MG63 (cell line): Measurements from ENCODE around the gene PDZD2. TPM values are rescaled to one million over a fixed set of nuclear protein-coding genes. Genes with fewer than 3 reads are reported as not detected.

Experiments used
- DNase-seq: peaks from one replicate; pipeline ENCODE4 v3.0.0-alpha.2; 2020
- H3K27me3 ChIP-seq: fragments of 250-450 bp; sonication (Bioruptor Pico); 2 replicates; pipeline ENCODE4 v1.5.1; 2020; ENCODE audit warnings: mild to moderate bottlenecking, moderate library complexity
- H3K36me3 ChIP-seq: fragments of 250-450 bp; sonication (Bioruptor Pico); 2 replicates; pipeline ENCODE4 v1.5.1; 2020; ENCODE audit warnings: mild to moderate bottlenecking, moderate library complexity
- H3K4me3 ChIP-seq: fragments of 250-450 bp; sonication (Bioruptor Pico); 2 replicates; pipeline ENCODE4 v1.5.1; 2020; ENCODE audit warnings: mild to moderate bottlenecking, moderate library complexity
- H3K9me3 ChIP-seq: fragments of 250-450 bp; sonication (Bioruptor Pico); 2 replicates; pipeline ENCODE4 v1.5.1; 2020; ENCODE audit warnings: mild to moderate bottlenecking, moderate library complexity
- total RNA-seq: library from RNA; depleted of rRNA; stranded (reverse); fragments of >200 nt; shearing (Covaris generic); gene quantifications from 2 replicates; pipeline ENCODE4 v1.2.3, GENCODE V29; 2014; ENCODE audit warnings: low replicate concordance

PDZD2 gene
- total RNA-seq, 1 experiment from 2014 or later, result 0.13 TPM

DNA sequence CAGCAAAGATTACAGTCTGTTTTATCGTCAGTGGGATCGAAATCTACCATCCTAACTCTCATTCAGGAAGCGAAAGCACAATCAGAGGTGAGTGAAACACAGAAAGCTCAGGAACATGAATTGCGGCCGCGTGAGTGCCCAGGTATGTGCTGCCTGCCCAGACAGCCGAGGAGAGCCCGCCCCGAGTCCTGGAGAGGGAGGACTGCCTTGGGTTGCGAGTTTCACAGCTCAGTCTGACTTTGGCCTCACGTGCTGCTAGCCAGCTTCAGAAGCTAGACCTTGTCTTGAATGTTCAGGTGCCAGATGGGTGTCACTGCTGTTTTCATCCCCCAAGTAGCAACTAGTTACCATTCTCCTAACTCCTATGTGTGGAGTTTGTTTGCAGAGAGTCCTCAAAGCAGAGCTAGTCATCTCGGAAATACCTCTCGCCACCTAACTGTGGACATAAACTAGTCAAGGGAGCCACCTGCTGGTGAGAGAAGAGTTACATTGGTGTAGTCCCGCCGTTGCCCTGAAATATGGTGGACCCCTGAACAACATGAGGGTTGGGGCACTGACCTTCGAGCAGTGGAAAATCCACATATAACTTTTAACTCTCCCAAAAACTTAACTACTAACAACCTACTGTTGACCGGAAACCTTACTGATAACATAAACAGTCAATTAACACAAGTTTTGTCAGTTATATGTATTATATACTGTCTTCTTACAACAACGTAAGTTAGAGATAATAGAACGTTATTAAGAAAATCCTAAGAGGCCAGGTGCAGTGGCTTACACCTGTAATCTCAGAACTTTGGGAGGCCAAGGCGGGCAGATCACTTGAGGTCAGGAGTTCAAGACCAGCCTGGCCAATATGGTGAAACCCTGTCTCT, 454.2 kb downstream of the PDZD2 start:
- no peaks in the 10 kb centered on the region for H3K27me3 ChIP-seq
- H3K9me3 ChIP-seq, result no peaks in the 10 kb centered on the region
- H3K36me3 ChIP-seq, result no peaks in the 10 kb centered on the region
- peak; percentile 46 for DNase-seq
- H3K4me3 ChIP-seq, result no peak overlapping the region

DNA sequence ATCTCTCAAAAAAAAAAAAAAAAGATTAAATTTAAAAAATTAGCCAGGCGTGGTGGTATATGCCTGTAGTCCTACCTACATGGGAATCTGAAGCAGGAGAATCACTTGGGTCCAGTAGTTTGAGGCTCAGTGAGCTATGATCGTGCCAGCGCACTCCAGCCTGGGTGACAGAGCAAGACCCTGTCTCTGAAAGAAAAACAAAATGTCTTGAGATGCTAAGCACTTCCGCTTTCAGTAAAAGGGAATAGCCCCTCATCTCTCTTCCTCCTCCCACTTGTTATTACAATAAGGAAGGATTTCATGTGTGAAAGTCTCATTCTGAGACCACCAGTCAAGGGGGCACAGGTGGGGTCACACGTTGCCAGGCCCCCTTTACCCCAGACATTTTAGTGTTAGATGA, 455.8 kb downstream of the PDZD2 start:
- Histone ChIP-seq H3K36me3 (peaks cover 4% of the 10 kb centered on the region), H3K27me3 (no peaks in the 10 kb centered on the region), H3K9me3 (no peaks in the 10 kb centered on the region), H3K4me3 (no peak overlapping the region)
- no peak for DNase-seq

DNA sequence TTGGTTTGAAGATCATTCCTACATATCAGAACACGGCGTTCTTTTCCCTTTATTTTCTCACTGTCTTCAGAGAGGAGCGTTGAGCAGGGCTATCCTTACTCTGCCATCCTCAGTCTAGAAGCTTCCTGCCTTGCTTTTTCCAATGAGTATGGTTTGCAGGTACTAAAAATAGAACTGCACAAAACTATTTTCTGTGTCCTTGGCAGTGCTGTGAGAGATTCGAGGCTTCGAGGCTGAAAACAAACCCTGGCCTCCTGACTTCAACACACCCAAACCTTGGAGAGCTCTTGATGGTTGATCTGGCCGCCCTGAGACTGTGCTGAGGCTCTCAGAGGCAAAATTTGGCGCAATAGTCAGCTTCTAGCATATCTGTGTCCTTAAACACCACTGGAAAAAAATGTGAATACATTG, 456.3 kb downstream of the PDZD2 start:
- H3K27me3 ChIP-seq, result no peaks in the 10 kb centered on the region
- peaks cover 8% of the 10 kb centered on the region for H3K36me3 ChIP-seq
- no peak overlapping the region for H3K4me3 ChIP-seq
- DNase-seq, result no peak
- no peaks in the 10 kb centered on the region for H3K9me3 ChIP-seq

DNA sequence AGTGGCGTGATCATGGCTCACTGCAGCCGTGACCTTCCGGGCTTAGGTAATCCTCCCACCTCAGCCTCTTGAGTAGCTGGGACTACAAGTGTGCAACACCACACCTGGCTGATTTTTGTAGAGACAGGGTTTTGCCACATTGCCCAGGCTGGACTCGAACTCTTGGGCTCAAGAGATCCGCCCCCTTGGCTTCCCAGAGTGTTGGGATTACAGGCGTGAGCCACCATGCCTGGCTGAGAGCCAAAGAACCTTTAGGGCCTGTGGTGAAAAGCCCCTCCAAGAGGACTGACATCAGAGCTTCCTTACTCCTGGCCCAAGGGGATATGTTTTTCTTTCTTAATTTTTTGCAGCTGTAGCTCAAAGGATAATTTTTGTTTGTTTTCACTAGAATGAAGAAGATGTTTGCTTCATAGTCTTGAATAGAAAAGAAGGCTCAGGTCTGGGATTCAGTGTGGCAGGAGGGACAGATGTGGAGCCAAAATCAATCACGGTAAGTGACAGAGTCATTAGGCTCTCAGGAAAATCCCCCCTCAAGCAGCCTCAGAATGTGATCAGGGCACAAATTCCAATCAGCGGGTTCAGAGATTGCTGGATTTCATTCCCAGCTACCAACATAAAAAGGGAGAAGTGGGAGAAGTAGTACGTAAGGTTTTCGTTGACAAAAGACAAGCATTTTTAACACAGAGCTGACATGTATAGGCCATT, 458.1 kb downstream of the PDZD2 start:
- no peak overlapping the region for H3K4me3 ChIP-seq
- no peak for DNase-seq

DNA sequence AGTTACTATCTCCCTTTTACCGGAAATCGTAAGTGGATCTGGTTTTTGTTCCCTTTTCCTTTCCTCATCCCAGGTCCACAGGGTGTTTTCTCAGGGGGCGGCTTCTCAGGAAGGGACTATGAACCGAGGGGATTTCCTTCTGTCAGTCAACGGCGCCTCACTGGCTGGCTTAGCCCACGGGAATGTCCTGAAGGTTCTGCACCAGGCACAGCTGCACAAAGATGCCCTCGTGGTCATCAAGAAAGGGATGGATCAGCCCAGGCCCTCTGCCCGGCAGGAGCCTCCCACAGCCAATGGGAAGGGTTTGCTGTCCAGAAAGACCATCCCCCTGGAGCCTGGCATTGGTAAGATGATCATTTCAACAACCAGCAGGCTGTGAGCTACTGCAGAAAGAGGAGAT, 459.4 kb downstream of the PDZD2 start:
- H3K9me3 ChIP-seq, result no peaks in the 10 kb centered on the region
- peaks cover 31% of the 10 kb centered on the region for H3K36me3 ChIP-seq
- H3K4me3 ChIP-seq, result no peak overlapping the region
- DNase-seq, result no peak
- no peaks in the 10 kb centered on the region for H3K27me3 ChIP-seq

More for the DNA sequence above, 458.1 kb downstream of the PDZD2 start:
- Histone ChIP-seq H3K36me3 (peaks cover 23% of the 10 kb centered on the region), H3K9me3 (no peaks in the 10 kb centered on the region), H3K27me3 (no peaks in the 10 kb centered on the region)

DNA sequence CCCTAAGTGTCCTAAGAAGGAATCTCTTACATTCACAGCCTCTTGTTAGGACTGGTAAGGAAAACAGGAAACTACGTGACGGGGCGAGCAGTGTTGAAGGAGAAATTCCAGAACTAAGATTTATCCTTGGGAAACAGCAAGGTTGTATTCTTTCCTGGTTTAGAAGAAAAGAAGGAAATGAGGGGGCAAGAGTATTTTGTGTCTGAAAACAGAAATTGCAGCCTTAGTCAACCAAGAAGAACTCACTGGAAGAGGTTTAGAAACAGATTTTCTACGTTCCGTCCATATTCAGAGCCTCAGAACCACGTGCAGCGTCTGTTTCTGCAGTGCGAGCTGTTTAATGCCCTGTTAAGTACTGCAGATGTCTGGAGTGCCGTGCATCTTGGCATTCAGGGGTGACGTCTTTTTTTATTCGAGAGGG, 460.0 kb downstream of the PDZD2 start:
- H3K27me3 ChIP-seq, result no peaks in the 10 kb centered on the region
- peaks cover 36% of the 10 kb centered on the region for H3K36me3 ChIP-seq
- no peaks in the 10 kb centered on the region for H3K9me3 ChIP-seq
- DNase-seq, result no peak
- no peak overlapping the region for H3K4me3 ChIP-seq

DNA sequence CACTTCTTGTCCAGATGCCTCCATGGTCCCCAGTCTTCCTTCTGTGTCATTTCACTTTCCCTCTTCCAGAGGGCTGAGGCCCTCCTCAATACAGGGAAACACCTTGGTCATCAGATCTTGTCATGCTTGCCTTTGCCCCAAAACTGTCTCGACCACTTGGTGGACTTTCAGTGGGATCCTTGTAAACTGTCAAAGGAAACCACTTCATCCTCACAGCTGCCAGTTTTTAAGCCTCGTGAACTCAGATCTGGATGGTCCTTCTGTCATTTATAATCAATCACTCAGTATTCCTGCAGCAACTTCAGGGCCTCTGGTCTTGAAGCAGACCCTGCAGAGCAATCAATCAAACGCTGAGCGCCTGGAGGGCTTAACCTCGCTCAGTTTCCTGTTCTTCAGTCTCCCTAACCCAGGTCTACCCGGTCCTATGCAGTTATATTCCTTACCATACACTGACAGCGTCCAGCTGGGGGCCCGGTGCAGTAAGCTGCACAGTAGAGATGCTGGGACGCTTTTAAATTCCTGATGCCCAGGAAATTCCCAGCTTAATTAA, 460.6 kb downstream of the PDZD2 start:
- H3K27me3 ChIP-seq, result no peaks in the 10 kb centered on the region
- H3K36me3 ChIP-seq, result peaks cover 41% of the 10 kb centered on the region
- H3K9me3 ChIP-seq, result no peaks in the 10 kb centered on the region

DNA sequence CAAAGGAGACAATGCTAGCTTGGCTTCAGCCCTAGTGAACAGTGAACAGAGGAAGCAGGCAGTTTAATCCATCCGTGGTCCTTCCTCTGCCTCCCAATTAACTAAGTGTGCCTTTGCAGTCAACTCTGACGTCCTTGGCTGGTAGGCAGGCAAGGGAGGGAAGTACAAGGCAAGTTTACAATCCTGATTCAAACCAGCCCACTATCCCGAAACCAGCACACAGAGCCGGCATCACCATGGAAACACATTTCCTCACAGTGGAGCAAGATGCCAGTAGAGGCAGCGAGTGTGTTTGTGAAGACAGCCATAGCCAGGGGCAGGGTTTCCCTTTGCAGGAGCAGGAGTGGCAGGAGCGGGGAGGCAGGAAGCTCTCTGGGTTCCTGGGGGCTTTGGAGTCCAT, 461.3 kb downstream of the PDZD2 start:
- Histone ChIP-seq H3K27me3 (no peaks in the 10 kb centered on the region), H3K9me3 (no peaks in the 10 kb centered on the region), H3K4me3 (no peak overlapping the region), H3K36me3 (peaks cover 45% of the 10 kb centered on the region)
- no peak for DNase-seq

More for the DNA sequence above, 460.6 kb downstream of the PDZD2 start:
- DNase-seq, result no peak
- H3K4me3 ChIP-seq, result no peak overlapping the region

DNA sequence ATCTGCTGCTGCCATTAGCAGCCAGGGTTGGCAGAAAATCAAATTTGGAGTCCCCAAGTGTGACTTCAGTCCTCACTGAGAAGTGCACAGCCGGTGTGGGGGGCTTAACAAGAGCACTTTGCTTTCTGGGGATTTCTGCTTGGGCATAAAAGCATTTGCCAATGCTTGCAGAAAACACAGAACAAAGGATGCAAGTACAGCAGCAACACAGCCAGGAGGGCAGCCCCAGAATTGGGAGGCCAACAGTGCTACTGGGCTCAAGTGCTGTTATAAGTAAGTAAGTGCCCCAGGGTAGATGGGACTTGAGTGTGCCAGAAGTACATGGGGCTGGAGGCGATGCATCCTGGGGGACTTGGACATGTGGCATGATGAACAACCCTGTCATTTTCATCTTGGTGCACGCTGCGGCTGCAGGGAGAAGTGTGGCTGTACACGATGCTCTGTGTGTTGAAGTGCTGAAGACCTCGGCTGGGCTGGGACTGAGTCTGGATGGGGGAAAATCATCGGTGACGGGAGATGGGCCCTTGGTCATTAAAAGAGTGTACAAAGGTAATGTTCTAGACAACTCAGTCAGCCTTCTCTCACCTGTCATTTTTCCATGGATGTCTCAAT, 461.9 kb downstream of the PDZD2 start:
- peaks cover 50% of the 10 kb centered on the region for H3K36me3 ChIP-seq
- H3K4me3 ChIP-seq, result no peak overlapping the region
- DNase-seq, result no peak
- H3K9me3 ChIP-seq, result no peaks in the 10 kb centered on the region
- no peaks in the 10 kb centered on the region for H3K27me3 ChIP-seq

DNA sequence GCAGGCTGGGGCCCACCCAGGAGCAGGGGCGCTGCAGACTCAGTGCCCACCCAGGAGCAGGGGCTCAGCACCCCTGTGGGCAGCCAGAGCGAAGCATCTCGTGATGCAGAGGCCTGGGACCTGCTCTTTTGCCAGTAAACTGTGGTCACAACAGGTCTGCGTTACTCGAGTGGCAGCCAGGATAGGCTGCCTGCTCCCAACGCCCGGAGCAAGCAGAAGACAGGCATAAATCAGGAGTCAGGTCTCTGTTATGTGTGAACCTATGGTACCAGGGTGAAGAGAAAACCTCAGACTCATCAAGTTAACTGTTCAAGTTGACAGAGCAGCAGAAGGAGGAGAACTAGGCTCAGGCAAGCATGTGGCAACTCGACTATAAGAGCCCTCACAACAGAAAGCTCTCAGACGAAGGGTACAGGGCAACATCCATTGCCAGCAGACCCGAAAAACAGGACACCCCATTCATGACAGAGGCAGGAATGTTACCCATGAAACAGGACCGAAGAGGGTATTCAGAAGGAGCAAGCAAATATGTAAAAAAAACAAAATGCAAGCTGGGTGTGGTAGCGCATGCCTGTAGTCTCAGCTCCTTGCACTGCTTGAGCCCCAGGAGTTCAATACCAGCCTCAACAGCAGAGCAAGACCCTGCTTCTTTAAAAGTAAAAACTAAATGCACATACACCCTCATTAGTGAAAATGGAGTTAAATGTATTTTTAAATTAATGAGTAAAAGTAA, 463.5 kb downstream of the PDZD2 start:
- no peaks in the 10 kb centered on the region for H3K27me3 ChIP-seq

DNA sequence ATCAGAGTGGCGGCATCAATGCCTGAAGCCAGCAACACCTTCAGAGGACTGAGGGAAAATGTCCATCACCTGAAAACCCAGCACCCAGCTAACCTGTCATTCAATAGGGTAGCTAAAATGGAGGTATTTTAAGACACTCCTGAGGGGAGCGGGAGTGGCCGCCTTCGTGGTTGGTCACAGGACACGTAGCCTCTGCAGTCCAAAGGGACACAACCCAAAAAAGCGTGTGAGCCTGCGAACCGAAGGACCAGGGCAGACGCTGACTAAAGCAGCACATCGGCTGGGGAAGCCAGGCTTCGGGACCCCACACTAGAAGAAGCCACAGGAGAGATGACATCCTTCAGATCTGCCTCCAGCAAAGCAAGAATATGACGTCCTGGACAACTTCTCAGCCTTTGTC, 464.6 kb downstream of the PDZD2 start:
- no peak for DNase-seq
- Histone ChIP-seq H3K4me3 (no peak overlapping the region), H3K9me3 (no peaks in the 10 kb centered on the region), H3K27me3 (no peaks in the 10 kb centered on the region), H3K36me3 (peaks cover 58% of the 10 kb centered on the region)

More for the DNA sequence above, 463.5 kb downstream of the PDZD2 start:
- DNase-seq, result no peak
- no peaks in the 10 kb centered on the region for H3K9me3 ChIP-seq
- H3K4me3 ChIP-seq, result no peak overlapping the region
- peaks cover 52% of the 10 kb centered on the region for H3K36me3 ChIP-seq

DNA sequence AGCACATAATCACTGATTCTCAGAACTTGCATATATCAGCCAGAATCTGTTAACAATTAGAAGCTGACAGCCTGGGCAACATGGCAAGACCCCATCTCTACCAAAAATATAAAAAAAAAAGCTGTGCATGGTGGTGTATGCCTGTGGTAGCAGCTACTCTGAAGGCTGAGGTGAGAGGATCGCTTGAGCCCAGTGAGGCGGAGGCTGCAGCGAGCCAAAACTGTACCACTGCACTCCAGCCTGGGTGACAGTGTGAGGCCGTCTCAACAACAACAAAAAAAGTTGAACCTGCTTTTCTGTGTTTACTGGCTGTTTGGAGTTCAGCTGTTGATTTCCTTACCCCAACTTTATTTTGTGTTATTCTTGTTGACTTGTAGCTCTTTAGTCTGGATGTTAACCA, 468.4 kb downstream of the PDZD2 start:
- Histone ChIP-seq H3K36me3 (peaks cover 60% of the 10 kb centered on the region), H3K9me3 (no peaks in the 10 kb centered on the region), H3K4me3 (no peak overlapping the region), H3K27me3 (no peaks in the 10 kb centered on the region)
- no peak for DNase-seq

DNA sequence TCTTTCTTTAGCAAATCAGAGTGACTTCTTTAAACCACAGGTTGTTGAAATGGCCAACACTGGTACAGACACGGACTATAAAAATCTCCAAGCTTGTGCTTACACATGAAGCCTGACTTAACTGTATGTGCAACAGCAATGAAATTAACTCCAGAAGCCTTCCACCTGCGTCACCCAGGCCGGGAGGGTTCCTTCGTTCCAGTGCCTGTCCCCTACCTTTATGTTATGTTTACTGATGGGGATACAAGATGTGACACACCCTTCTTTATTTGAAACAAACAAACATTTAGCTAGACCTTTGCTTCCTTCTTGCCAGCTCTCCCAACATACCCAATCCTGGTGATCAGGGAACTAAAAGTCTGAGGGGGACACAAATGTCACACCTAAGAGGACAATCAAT, 469.2 kb downstream of the PDZD2 start:
- Histone ChIP-seq H3K36me3 (peaks cover 59% of the 10 kb centered on the region), H3K27me3 (no peaks in the 10 kb centered on the region), H3K9me3 (no peaks in the 10 kb centered on the region), H3K4me3 (no peak overlapping the region)
- DNase-seq, result no peak

DNA sequence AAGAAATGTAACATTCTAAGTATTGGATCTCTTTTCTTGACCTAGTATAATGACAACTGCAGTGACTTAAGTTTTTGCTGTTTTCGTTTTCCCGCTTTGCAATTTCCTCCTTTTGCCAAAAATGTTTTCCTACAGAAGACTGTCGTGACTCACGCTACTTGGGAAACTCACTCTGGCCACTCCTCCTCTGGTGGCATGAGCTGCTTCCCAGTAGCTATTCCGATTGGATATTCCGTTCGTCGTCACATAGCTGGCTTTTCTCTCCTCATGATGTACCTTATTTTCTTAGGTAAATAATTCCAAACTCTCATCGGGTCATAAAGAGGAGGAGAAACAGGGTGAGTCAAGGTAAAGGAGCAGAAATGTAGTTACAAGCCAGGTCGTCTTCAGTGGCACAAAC, 470.3 kb downstream of the PDZD2 start:
- no peaks in the 10 kb centered on the region for H3K9me3 ChIP-seq
- no peaks in the 10 kb centered on the region for H3K27me3 ChIP-seq
- DNase-seq, result no peak
- no peak overlapping the region for H3K4me3 ChIP-seq
- peaks cover 57% of the 10 kb centered on the region for H3K36me3 ChIP-seq

DNA sequence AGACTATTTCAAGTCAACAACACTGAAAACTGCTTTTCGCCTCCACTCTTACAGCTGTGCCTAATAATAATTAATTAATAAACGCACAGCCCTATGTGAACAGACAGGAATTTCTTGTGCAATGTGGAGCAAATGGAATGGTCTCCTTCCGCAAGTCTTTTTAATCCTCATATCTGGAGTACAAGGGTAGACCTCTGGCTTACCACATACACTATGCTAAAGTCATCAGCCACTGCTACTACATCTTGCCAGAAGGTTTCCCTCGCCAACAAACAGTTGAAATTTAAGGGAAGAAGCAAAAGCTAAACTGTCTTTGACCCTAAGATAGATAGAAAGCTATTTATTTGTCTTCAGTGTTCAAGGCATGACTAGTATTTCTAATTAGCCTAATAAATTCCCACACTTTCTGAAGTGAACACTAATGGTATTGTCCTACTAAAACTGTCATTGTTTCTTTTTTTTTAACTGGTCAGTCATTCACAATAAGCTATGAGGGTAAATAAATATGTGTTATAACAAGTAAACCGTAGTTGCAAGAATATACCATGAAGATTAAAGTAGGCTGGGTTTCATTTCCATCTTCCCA, 471.3 kb downstream of the PDZD2 start:
- no peaks in the 10 kb centered on the region for H3K27me3 ChIP-seq
- no peak for DNase-seq
- H3K9me3 ChIP-seq, result no peaks in the 10 kb centered on the region
- H3K36me3 ChIP-seq, result peaks cover 52% of the 10 kb centered on the region
- H3K4me3 ChIP-seq, result no peak overlapping the region

DNA sequence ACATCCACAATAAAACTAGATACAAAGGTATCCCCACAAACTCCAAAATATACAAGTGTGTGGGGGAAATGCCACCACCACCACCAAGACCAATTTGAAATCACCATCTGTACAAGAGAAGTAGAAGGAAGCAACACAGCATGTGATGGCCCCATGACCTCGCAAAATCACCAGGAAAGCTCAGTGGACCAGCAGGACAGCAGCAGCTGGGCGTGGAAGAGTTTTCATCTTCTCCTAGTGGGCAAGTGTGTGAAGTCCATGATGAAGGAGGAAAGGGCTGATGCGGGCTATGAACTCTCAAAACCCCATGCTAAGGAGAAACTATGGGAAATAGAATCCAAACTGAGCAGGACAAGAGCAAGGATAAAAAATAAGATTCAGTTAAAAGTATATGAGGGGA, 477.1 kb downstream of the PDZD2 start:
- peaks cover 49% of the 10 kb centered on the region for H3K36me3 ChIP-seq
- DNase-seq, result no peak
- H3K27me3 ChIP-seq, result no peaks in the 10 kb centered on the region

More for the DNA sequence above, 477.1 kb downstream of the PDZD2 start:
- Histone ChIP-seq H3K9me3 (no peaks in the 10 kb centered on the region), H3K4me3 (no peak overlapping the region)
